IMR-90 (cell line): Measurements from ENCODE around the gene MTFR1L. TPM values are rescaled to one million over a fixed set of nuclear protein-coding genes. Genes with fewer than 3 reads are reported as not detected.

Experiments used
- ATAC-seq: fragments of 200-7000 bp; cut with Tn5 transposase; 2 replicates; pipeline ENCODE4 v1.9.1; 2020; ENCODE audit warnings: low read depth, mild to moderate bottlenecking, moderate library complexity
- BruUV-seq: library from RNA; stranded (reverse); fragments of 400-500 nt; replicated peaks from 2 replicates; lab custom pipeline; 2021; lab: Mats Ljungman, UMichigan
- CTCF ChIA-PET: fragments of 300-600 bp; formaldehyde crosslinking; extraction: SDS; loops from one replicate; lab custom pipeline; 2021; ENCODE audit warnings: antibody characterized with exemption; lab: Yijun Ruan, JAX
- POLR2A ChIA-PET: fragments of 300-600 bp; sonication (Branson Sonifier 250); formaldehyde crosslinking; loops from one replicate; lab custom pipeline; 2022; ENCODE audit warnings: antibody characterized with exemption; ENCODE audit not compliant: unreplicated experiment; lab: Charles Lee
- DNase-seq: peaks from one replicate; pipeline ENCODE4 v3.0.0; 2013
- H2AFZ ChIP-seq: replicated peaks from 2 replicates; pipeline ENCODE3; 2013; ENCODE audit warnings: low read length, mild to moderate bottlenecking; ENCODE audit not compliant: poor library complexity
- H2AK5ac ChIP-seq: 2 replicates; pipeline ENCODE4 v1.6.1; 2013; ENCODE audit warnings: low read depth, low read length, inconsistent platforms
- H2AK9ac ChIP-seq: replicated peaks from 2 replicates; pipeline ENCODE3; 2013; ENCODE audit warnings: mild to moderate bottlenecking, low read depth, low read length, moderate library complexity; ENCODE audit not compliant: poor library complexity
- H2BK120ac ChIP-seq: 2 replicates; pipeline ENCODE4 v1.6.1; 2013; ENCODE audit warnings: low read depth, low read length, inconsistent platforms
- H2BK15ac ChIP-seq: 3 replicates; pipeline ENCODE4 v1.6.1; 2013; ENCODE audit warnings: low read depth, low read length, inconsistent platforms
- H2BK20ac ChIP-seq: 2 replicates; pipeline ENCODE4 v1.6.1; 2013; ENCODE audit warnings: low read depth, mild to moderate bottlenecking, inconsistent platforms, low read length, moderate library complexity
- H2BK5ac ChIP-seq: 2 replicates; pipeline ENCODE4 v1.6.1; 2013; ENCODE audit warnings: mild to moderate bottlenecking, low read depth, low read length, inconsistent platforms; ENCODE audit not compliant: poor library complexity, severe bottlenecking
- H3K14ac ChIP-seq: replicated peaks from 2 replicates; pipeline ENCODE4 v1.6.1; 2013; ENCODE audit warnings: low read depth, low read length, inconsistent platforms
- H3K18ac ChIP-seq: 2 replicates; pipeline ENCODE4 v1.6.1; 2013; ENCODE audit warnings: low read depth, low read length, control low read depth
- H3K23ac ChIP-seq: 2 replicates; pipeline ENCODE4 v1.6.1; 2013; ENCODE audit warnings: low read depth, low read length, inconsistent platforms
- H3K27ac ChIP-seq: 2 replicates; pipeline ENCODE4 v1.5.1; 2013; ENCODE audit warnings: mild to moderate bottlenecking, control low read depth, low read length; ENCODE audit not compliant: insufficient read depth
- H3K27me3 ChIP-seq: 2 replicates; pipeline ENCODE4 v1.6.1; 2013; ENCODE audit warnings: low read length; ENCODE audit not compliant: control insufficient read depth, insufficient read depth
- H3K36me3 ChIP-seq: 2 replicates; pipeline ENCODE4 v1.6.1; 2013; ENCODE audit warnings: low read length, mixed read lengths; ENCODE audit not compliant: control insufficient read depth, insufficient read depth
- H3K4ac ChIP-seq: 2 replicates; pipeline ENCODE4 v1.6.1; 2013; ENCODE audit warnings: low read depth, low read length, inconsistent platforms
- H3K4me1 ChIP-seq: 2 replicates; pipeline ENCODE4 v1.6.1; 2013; ENCODE audit warnings: low read length, mixed read lengths; ENCODE audit not compliant: control insufficient read depth, insufficient read depth
- H3K4me2 ChIP-seq: 2 replicates; pipeline ENCODE4 v1.6.1; 2013; ENCODE audit warnings: low read depth, mild to moderate bottlenecking, control low read depth, low read length, moderate library complexity
- H3K4me3 ChIP-seq: 2 replicates; pipeline ENCODE4 v1.5.1; 2013; ENCODE audit warnings: low read depth, mild to moderate bottlenecking, control low read depth, low read length, moderate library complexity; ENCODE audit not compliant: insufficient read depth
- H3K56ac ChIP-seq: 2 replicates; pipeline ENCODE4 v1.6.1; 2013; ENCODE audit warnings: low read length, inconsistent platforms; ENCODE audit not compliant: insufficient read depth; ENCODE audit errors: extremely low read depth
- H3K79me1 ChIP-seq, 2 experiments: 2 replicates each; pipeline ENCODE4 v1.6.1; 2013; ENCODE audit warnings: low read length in 2 of 2, inconsistent platforms in 1 of 2, low read depth in 1 of 2
- H3K9ac ChIP-seq: 2 replicates; pipeline ENCODE4 v1.6.1; 2013; ENCODE audit warnings: low read depth, low read length, control low read depth
- H3K9me1 ChIP-seq: 2 replicates; pipeline ENCODE4 v1.6.1; 2013; ENCODE audit warnings: low read length, inconsistent platforms; ENCODE audit not compliant: insufficient read depth
- H3K9me3 ChIP-seq: 2 replicates; pipeline ENCODE4 v1.6.1; 2013; ENCODE audit warnings: low read length; ENCODE audit not compliant: control insufficient read depth, insufficient read depth
- H4K20me1 ChIP-seq: 2 replicates; pipeline ENCODE4 v1.6.1; 2013; ENCODE audit warnings: low read length, inconsistent platforms; ENCODE audit not compliant: insufficient read depth
- H4K5ac ChIP-seq: 2 replicates; pipeline ENCODE4 v1.6.1; 2013; ENCODE audit warnings: mild to moderate bottlenecking, low read depth, low read length, control low read depth
- H4K8ac ChIP-seq, 2 experiments: 2 replicates each; pipeline ENCODE4 v1.6.1; 2013; ENCODE audit warnings: low read depth in 2 of 2, low read length in 2 of 2, control low read depth in 1 of 2, inconsistent platforms in 1 of 2
- H4K91ac ChIP-seq: 2 replicates; pipeline ENCODE4 v1.6.1; 2013; ENCODE audit warnings: low read depth, low read length, inconsistent platforms; ENCODE audit not compliant: insufficient read depth
- BHLHE40 ChIP-seq: fragments of 150-350 bp; IDR thresholded peaks from 2 replicates; pipeline ENCODE4 v1.6.1; 2016; ENCODE audit warnings: mild to moderate bottlenecking, low read depth, low read length
- CEBPB ChIP-seq: IDR thresholded peaks from 2 replicates; pipeline ENCODE4 v1.6.1; 2012; ENCODE audit warnings: low read depth, low read length, improper control_type of control experiment
- CHD1 ChIP-seq: IDR thresholded peaks from 2 replicates; pipeline ENCODE4 v1.6.1; 2012; ENCODE audit warnings: low read depth, low read length, improper control_type of control experiment
- ELK1 ChIP-seq: fragments of 150-350 bp; IDR thresholded peaks from 2 replicates; pipeline ENCODE4 v1.6.1; 2016; ENCODE audit warnings: low read depth, mild to moderate bottlenecking, low read length, moderate library complexity, borderline replicate concordance
- FOS ChIP-seq: fragments of 150-350 bp; IDR thresholded peaks from 2 replicates; pipeline ENCODE4 v1.6.1; 2016; ENCODE audit warnings: low read depth, low read length
- MAFK ChIP-seq: IDR thresholded peaks from 2 replicates; pipeline ENCODE4 v1.6.1; 2012; ENCODE audit warnings: low read depth, low read length, improper control_type of control experiment
- MAZ ChIP-seq: IDR thresholded peaks from 2 replicates; pipeline ENCODE4 v1.6.1; 2012; ENCODE audit warnings: low read depth, mild to moderate bottlenecking, low read length, improper control_type of control experiment, moderate library complexity, borderline replicate concordance
- MXI1 ChIP-seq: IDR thresholded peaks from 2 replicates; pipeline ENCODE4 v1.6.1; 2012; ENCODE audit warnings: low read depth, mild to moderate bottlenecking, low read length, moderate library complexity, borderline replicate concordance
- NFE2L2 ChIP-seq: fragments of 150-350 bp; IDR thresholded peaks from 2 replicates; pipeline ENCODE4 v1.6.1; 2016; ENCODE audit warnings: low read depth, mild to moderate bottlenecking, low read length
- POLR2A ChIP-seq: IDR thresholded peaks from 2 replicates; pipeline ENCODE4 v1.6.1; 2012; ENCODE audit warnings: mild to moderate bottlenecking, low read depth, low read length
- RAD21 ChIP-seq: IDR thresholded peaks from 2 replicates; pipeline ENCODE4 v1.6.1; 2012; ENCODE audit warnings: low read length, improper control_type of control experiment
- RCOR1 ChIP-seq: IDR thresholded peaks from 2 replicates; pipeline ENCODE4 v1.6.1; 2012; ENCODE audit warnings: mild to moderate bottlenecking, low read length, improper control_type of control experiment; ENCODE audit not compliant: insufficient replicate concordance
- RFX5 ChIP-seq: IDR thresholded peaks from 2 replicates; pipeline ENCODE4 v1.8.0; 2012; ENCODE audit warnings: low read depth, mild to moderate bottlenecking, low read length, moderate library complexity
- SMC3 ChIP-seq: fragments of 150-350 bp; IDR thresholded peaks from 2 replicates; pipeline ENCODE4 v1.6.1; 2016; ENCODE audit warnings: low read depth, mild to moderate bottlenecking, antibody characterized with exemption, low read length, moderate library complexity
- USF2 ChIP-seq: fragments of 150-350 bp; IDR thresholded peaks from 2 replicates; pipeline ENCODE4 v1.6.1; 2017; ENCODE audit warnings: mild to moderate bottlenecking, antibody characterized with exemption, low read length, low read depth
- WGBS, 2 experiments: methylation state at CpG; one replicate each; pipeline versions ENCODE4 v1.1.5 to v1.1.7; 2013; ENCODE audit warnings: missing lambda C conversion rate in 2 of 2; ENCODE audit not compliant: insufficient read length in 1 of 2; ENCODE audit errors: extremely low coverage in 2 of 2; 5-methylcytosine and 5-hydroxymethylcytosine counted together
- dilution Hi-C: fragments of 300-500 bp; cut with HindIII; formaldehyde crosslinking; loops from one replicate; pipeline ENCODE4 v1.14.3; 2018; ENCODE audit warnings: low sequenced_read_pairs; ENCODE audit not compliant: unreplicated experiment
- in situ Hi-C: fragments of 300-500 bp; cut with MboI; formaldehyde crosslinking; loops from 3 replicates; pipeline ENCODE4 v1.14.3; 2019; ENCODE audit warnings: low sequenced_read_pairs, inconsistent platforms, mixed read lengths
- intact Hi-C: fragments of 100-400 bp; cut with micrococcal nuclease; formaldehyde crosslinking; loops from 2 replicates; pipeline ENCODE4 v1.10.0; 2022
- polyA plus RNA-seq, 3 experiments: library from polyadenylated mRNA; depleted of rRNA; stranded (reverse); fragments of >200 nt; gene quantifications; 2 replicates each; pipeline ENCODE4 v1.2.3, GENCODE V29; 2012; ENCODE audit warnings: low replicate concordance in 1 of 3
- total RNA-seq: library from RNA; depleted of rRNA; stranded (reverse); fragments of >200 nt; gene quantifications from 2 replicates; pipeline ENCODE4 v1.2.3, GENCODE V29; 2012
- TF ChIP-seq, protein P1 (sequence below): conservative IDR thresholded peaks from 2 replicates; pipeline ENCODE4 v1.5.1; 2012; ENCODE audit warnings: mild to moderate bottlenecking, low read depth, low read length, improper control_type of control experiment

The MTFR1L gene
- total and polyA plus RNA-seq, 2 of the 4 experiments (the other 2 are of a cell fraction), result 69.1 to 69.7 TPM

- Histone ChIP-seq H2AFZ (no peak overlapping the region), H3K79me1 (peaks cover 15 to 20% of the 10 kb centered on the region in 2 experiments; a peak in 3 of 4 replicates), H4K91ac (no peak overlapping the region), H3K18ac (no peak overlapping the region), H4K20me1 (peaks cover 5% of the 10 kb centered on the region; the same call in 1 of the 2 replicates), H3K27me3 (no peaks in the 10 kb centered on the region), H3K4me2 (no peak overlapping the region), H2BK15ac (no peak overlapping the region), H4K8ac (no peak overlapping the region), H3K9me3 (no peaks in the 10 kb centered on the region), H2AK5ac (no peak overlapping the region), H3K23ac (no peak overlapping the region), H3K36me3 (peaks cover 38% of the 10 kb centered on the region), H4K5ac (no peak overlapping the region), H3K14ac (no peak overlapping the region), H3K4me3 (no peak overlapping the region), H3K9ac (no peak overlapping the region), H3K27ac (no peak overlapping the region), H2BK20ac (no peak overlapping the region), H2AK9ac (no peak overlapping the region), H3K9me1 (peaks cover 4% of the 10 kb centered on the region), H2BK5ac (no peak overlapping the region), H3K4me1 (no peaks in the 10 kb centered on the region; the same call in 1 of the 2 replicates), H3K4ac (no peak overlapping the region), H3K56ac (no peak overlapping the region), H2BK120ac (no peak overlapping the region)
- no peak for ATAC-seq
- POLR2A ChIA-PET, result no interaction called here
- CTCF ChIA-PET, result no interaction called here
- no peak for DNase-seq
- dilution Hi-C loops, result no loop called here
- in situ Hi-C loops, result no loop called here
- intact Hi-C loops, result no loop called here
- WGBS, 2 experiments, result no CpG with 5 or more reads among the region's 1 CpG
- TF ChIP-seq, protein P1, sequence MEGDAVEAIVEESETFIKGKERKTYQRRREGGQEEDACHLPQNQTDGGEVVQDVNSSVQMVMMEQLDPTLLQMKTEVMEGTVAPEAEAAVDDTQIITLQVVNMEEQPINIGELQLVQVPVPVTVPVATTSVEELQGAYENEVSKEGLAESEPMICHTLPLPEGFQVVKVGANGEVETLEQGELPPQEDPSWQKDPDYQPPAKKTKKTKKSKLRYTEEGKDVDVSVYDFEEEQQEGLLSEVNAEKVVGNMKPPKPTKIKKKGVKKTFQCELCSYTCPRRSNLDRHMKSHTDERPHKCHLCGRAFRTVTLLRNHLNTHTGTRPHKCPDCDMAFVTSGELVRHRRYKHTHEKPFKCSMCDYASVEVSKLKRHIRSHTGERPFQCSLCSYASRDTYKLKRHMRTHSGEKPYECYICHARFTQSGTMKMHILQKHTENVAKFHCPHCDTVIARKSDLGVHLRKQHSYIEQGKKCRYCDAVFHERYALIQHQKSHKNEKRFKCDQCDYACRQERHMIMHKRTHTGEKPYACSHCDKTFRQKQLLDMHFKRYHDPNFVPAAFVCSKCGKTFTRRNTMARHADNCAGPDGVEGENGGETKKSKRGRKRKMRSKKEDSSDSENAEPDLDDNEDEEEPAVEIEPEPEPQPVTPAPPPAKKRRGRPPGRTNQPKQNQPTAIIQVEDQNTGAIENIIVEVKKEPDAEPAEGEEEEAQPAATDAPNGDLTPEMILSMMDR, result no peak
- TF ChIP-seq MXI1 (no peak), FOS (no peak), MAZ (no peak), CHD1 (no peak), MAFK (no peak), RFX5 (no peak), CEBPB (no peak), NFE2L2 (no peak), RAD21 (no peak), BHLHE40 (no peak), ELK1 (no peak), POLR2A (no peak), RCOR1 (no peak), SMC3 (no peak), USF2 (no peak)
- BruUV-seq, result no TSS peak
Observed at GRCh38 chr1:25866288-25866687, 46.5 kb downstream of the MTFR1L start.
